B cell (primary cell): ENCODE results near the gene CFAP141. TPM values are rescaled to one million over a fixed set of nuclear protein-coding genes. Genes with fewer than 3 reads are reported as not detected.
A peak's percentile ranks its signal among the peaks of the same experiment; 100 is the strongest.

ENCODE experiments used
- ATAC-seq: fragments of 200-7000 bp; cut with Tn5 transposase; one replicate; pipeline ENCODE4 v1.10.0; 2021; ENCODE audit warnings: low read depth, mild to moderate bottlenecking, moderate number of reproducible peaks, moderate library complexity
- CTCF ChIA-PET: fragments of 350-600 bp; sonication (Branson Sonifier 250); formaldehyde crosslinking; loops from one replicate; lab custom pipeline; 2021; ENCODE audit warnings: antibody characterized with exemption, inconsistent platforms; lab: Charles Lee
- POLR2A ChIA-PET: fragments of 350-600 bp; sonication (Branson Sonifier 250); formaldehyde crosslinking; loops from one replicate; lab custom pipeline; 2021; ENCODE audit warnings: antibody characterized with exemption; lab: Charles Lee
- DNase-seq: peaks from one replicate; pipeline ENCODE4 v3.0.0; 2013
- H2AFZ ChIP-seq: 2 replicates; pipeline ENCODE4 v1.6.1; 2012; ENCODE audit warnings: mild to moderate bottlenecking, low read depth, low read length; ENCODE audit not compliant: insufficient read depth, poor library complexity, severe bottlenecking
- H3K27ac ChIP-seq, 2 donors: 1 replicate in 1 of 2; 2 replicates in 1 of 2; pipeline ENCODE4 v1.5.1; 2012 to 2013; ENCODE audit warnings: low read length in 2 of 2, mild to moderate bottlenecking in 2 of 2, moderate library complexity in 1 of 2
- H3K27me3 ChIP-seq, 4 experiments: fragments of 200-600 bp in 1 of 4; sonication (generic) in 1 of 4; replicated peaks in 1 of 4; 1 replicate in 2 of 4; 2 replicates in 2 of 4; pipeline versions ENCODE4 v1.6.1 to v1.7.0; 2013 to 2016; ENCODE audit warnings: low read length in 3 of 4, mild to moderate bottlenecking in 2 of 4, mixed read lengths in 1 of 4, moderate library complexity in 1 of 4; ENCODE audit not compliant: insufficient read depth in 4 of 4, control insufficient read depth in 3 of 4; ENCODE audit errors: control extremely low read depth in 1 of 4
- H3K36me3 ChIP-seq, 2 experiments: replicated peaks in 1 of 2; 1 replicate in 1 of 2; 2 replicates in 1 of 2; pipeline versions ENCODE4 v1.6.1 to v1.7.1; 2013; ENCODE audit warnings: low read length in 1 of 2; ENCODE audit not compliant: insufficient read depth in 2 of 2, control insufficient read depth in 1 of 2; ENCODE audit errors: control extremely low read depth in 1 of 2, extremely low read depth in 1 of 2
- H3K4me1 ChIP-seq, 2 donors: fragments of 200-600 bp in 1 of 2; sonication (generic) in 1 of 2; 1 replicate in 1 of 2; 2 replicates in 1 of 2; pipeline versions ENCODE4 v1.5.1 to v1.6.1; 2013 to 2017; ENCODE audit warnings: low read length in 2 of 2; ENCODE audit not compliant: control insufficient read depth in 2 of 2, insufficient read depth in 2 of 2
- H3K4me2 ChIP-seq: replicated peaks from 2 replicates; pipeline ENCODE3; 2012; ENCODE audit warnings: mild to moderate bottlenecking, low read depth, low read length; ENCODE audit not compliant: poor library complexity, severe bottlenecking
- H3K4me3 ChIP-seq, 5 experiments: fragments of 200-600 bp in 1 of 5; sonication (generic) in 1 of 5; 1 replicate in 3 of 5; 2 replicates in 2 of 5; pipeline versions ENCODE4 v1.5.1 to v1.7.0; 2011 to 2016; ENCODE audit warnings: low read length in 4 of 5, mild to moderate bottlenecking in 4 of 5, low read depth in 2 of 5, control low read depth in 1 of 5, moderate library complexity in 1 of 5; ENCODE audit not compliant: insufficient read depth in 1 of 5; ENCODE audit errors: control extremely low read depth in 1 of 5, extremely low read depth in 1 of 5
- H3K79me2 ChIP-seq: fragments of 200-600 bp; sonication (generic); one replicate; pipeline ENCODE4 v1.6.0; 2016; ENCODE audit warnings: low read length; ENCODE audit not compliant: control insufficient read depth, insufficient read depth
- H3K9ac ChIP-seq: fragments of 200-600 bp; sonication (generic); 2 replicates; pipeline ENCODE4 v1.6.1; 2017; ENCODE audit warnings: mild to moderate bottlenecking, low read length, moderate library complexity
- H3K9me3 ChIP-seq, 3 donors: one replicate each; pipeline versions ENCODE4 v1.6.1 to v1.7.1; 2013; ENCODE audit warnings: low read length in 2 of 3; ENCODE audit not compliant: control insufficient read depth in 2 of 3, insufficient read depth in 1 of 3; ENCODE audit errors: control extremely low read depth in 1 of 3
- H4K20me1 ChIP-seq: 2 replicates; pipeline ENCODE4 v1.6.0; 2012; ENCODE audit warnings: mild to moderate bottlenecking, low read length; ENCODE audit not compliant: insufficient read depth, control insufficient read depth, poor library complexity, severe bottlenecking
- H3K27ac Mint-ChIP-seq: one replicate; pipeline ENCODE4 v1.8.0; 2021; ENCODE audit warnings: mixed read lengths
- H3K27me3 Mint-ChIP-seq: one replicate; pipeline ENCODE4 v1.8.0; 2021; ENCODE audit warnings: mixed read lengths
- H3K4me1 Mint-ChIP-seq: one replicate; pipeline ENCODE4 v1.8.0; 2021; ENCODE audit warnings: mixed read lengths
- H3K4me3 Mint-ChIP-seq: one replicate; pipeline ENCODE4 v1.8.0; 2021; ENCODE audit warnings: mixed read lengths
- H3K9me3 Mint-ChIP-seq: one replicate; pipeline ENCODE4 v1.8.0; 2022; ENCODE audit warnings: mixed read lengths; ENCODE audit not compliant: insufficient read depth
- EZH2 ChIP-seq: IDR thresholded peaks from 2 replicates; pipeline ENCODE4 v1.6.1; 2012; ENCODE audit warnings: borderline replicate concordance, low read depth, mild to moderate bottlenecking, moderate library complexity, low read length; ENCODE audit not compliant: insufficient read depth, poor library complexity, severe bottlenecking
- WGBS: methylation state at CpG from one replicate; pipeline ENCODE4 v1.1.5; 2013; ENCODE audit warnings: missing lambda C conversion rate; ENCODE audit not compliant: insufficient coverage; 5-methylcytosine and 5-hydroxymethylcytosine counted together
- intact Hi-C: fragments of 100-400 bp; cut with micrococcal nuclease; formaldehyde crosslinking; loops from one replicate; pipeline ENCODE4 v1.10.0; 2022
- polyA plus RNA-seq: library from polyadenylated mRNA; depleted of rRNA; stranded (reverse); fragments of >200 nt; gene quantifications from 2 replicates; pipeline ENCODE4 v1.2.3, GENCODE V29; 2012
- total RNA-seq, 2 donors: library from RNA; stranded (reverse); fragments of 120-200 nt in 1 of 2; gene quantifications; 1 replicate in 1 of 2; 2 replicates in 1 of 2; pipeline versions ENCODE4 v1.2.3 to v1.2.4, GENCODE V29; 2013 to 2022
- TF ChIP-seq, protein P1 (sequence below): fragments of 200-600 bp; IDR thresholded peaks from one replicate; pipeline ENCODE4 v1.8.0; 2022; ENCODE audit warnings: antibody characterized with exemption, mild to moderate bottlenecking

CFAP141 gene
- total and polyA plus RNA-seq, 2 donors (not counting 1 experiment from before 2014, with no cell fraction given): not detected

DNA sequence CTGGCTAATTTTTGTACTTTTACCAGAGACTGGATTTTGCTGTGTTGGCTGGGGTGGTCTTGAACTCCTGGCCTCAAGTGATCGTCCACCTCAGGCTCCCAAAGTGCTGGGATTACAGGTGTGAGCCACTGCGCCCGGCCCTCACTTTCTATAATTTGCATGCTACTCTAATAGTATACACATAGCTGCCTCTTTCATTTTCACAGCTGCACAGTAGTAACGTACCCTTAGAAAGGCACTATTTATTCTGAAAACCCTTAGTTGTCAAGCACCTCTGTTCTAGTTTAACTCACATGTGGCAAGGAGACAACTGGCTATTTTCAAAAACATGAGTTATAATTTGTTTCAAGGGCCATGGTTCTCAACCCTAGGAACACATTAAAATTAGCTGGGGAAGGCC is 31.5 kb downstream of the CFAP141 start:
- Histone ChIP-seq H3K9me3 (no peaks in the 10 kb centered on the region), H3K36me3 (peaks cover 42 to 85% of the 10 kb centered on the region in 2 experiments), H3K79me2 (peaks cover 97% of the 10 kb centered on the region), H4K20me1 (peaks cover 97% of the 10 kb centered on the region), H3K27me3 (no peaks in the 10 kb centered on the region), H3K4me3 (no peak overlapping the region), H3K4me2 (no peak overlapping the region), H3K9ac (no peak overlapping the region), H3K27ac (no peak overlapping the region), H3K4me1 (peaks cover 38 to 40% of the 10 kb centered on the region in 2 donors), H2AFZ (no peak overlapping the region)
- POLR2A ChIA-PET: no interaction called here
- Mint-ChIP-seq H3K4me3 (no peak overlapping the region), H3K9me3 (no peaks in the 10 kb centered on the region), H3K4me1 (peaks cover 50% of the 10 kb centered on the region), H3K27ac (peak overlapping the region; percentile 46), H3K27me3 (no peaks in the 10 kb centered on the region)
- WGBS: 75% methylated on average over 1 of the region's 4 CpGs
- no peak for DNase-seq
- no peak for TF ChIP-seq EZH2
- TF ChIP-seq, protein P1, sequence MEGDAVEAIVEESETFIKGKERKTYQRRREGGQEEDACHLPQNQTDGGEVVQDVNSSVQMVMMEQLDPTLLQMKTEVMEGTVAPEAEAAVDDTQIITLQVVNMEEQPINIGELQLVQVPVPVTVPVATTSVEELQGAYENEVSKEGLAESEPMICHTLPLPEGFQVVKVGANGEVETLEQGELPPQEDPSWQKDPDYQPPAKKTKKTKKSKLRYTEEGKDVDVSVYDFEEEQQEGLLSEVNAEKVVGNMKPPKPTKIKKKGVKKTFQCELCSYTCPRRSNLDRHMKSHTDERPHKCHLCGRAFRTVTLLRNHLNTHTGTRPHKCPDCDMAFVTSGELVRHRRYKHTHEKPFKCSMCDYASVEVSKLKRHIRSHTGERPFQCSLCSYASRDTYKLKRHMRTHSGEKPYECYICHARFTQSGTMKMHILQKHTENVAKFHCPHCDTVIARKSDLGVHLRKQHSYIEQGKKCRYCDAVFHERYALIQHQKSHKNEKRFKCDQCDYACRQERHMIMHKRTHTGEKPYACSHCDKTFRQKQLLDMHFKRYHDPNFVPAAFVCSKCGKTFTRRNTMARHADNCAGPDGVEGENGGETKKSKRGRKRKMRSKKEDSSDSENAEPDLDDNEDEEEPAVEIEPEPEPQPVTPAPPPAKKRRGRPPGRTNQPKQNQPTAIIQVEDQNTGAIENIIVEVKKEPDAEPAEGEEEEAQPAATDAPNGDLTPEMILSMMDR: no peak
- CTCF ChIA-PET: interaction anchor here (0.9 kb wide), 1 partner anchor 45 kb away, joined by 3 read pairs; no protein-coding TSS in a partner anchor
- intact Hi-C loops: no loop called here
- ATAC-seq: no peak

DNA sequence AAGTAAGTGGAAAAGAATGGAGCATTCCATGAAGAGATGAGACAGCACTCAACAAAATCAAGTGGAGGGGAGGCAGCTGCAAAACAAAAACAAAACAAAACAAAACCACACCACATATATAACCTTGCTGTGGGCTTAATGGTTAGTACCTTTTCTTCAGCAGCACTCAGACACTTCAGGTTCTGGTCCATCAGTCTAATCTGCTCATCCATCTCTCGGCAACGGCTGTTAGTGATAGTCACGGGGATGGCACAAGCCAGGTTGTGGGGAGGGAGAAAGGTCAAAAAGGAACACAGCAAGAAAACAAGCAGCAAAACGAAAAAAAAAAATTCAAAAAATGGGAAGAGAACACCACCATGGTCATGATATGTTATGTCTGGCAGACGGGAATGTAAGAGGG is 34.3 kb downstream of the CFAP141 start:
- Histone ChIP-seq H3K27ac (peak overlapping the region in 1 of 2 donors; percentile 29), H3K27me3 (no peaks in the 10 kb centered on the region), H3K36me3 (peaks cover 47 to 88% of the 10 kb centered on the region in 2 experiments), H4K20me1 (peaks cover 93% of the 10 kb centered on the region), H3K79me2 (peaks cover 89% of the 10 kb centered on the region), H3K9ac (no peak overlapping the region), H3K4me2 (no peak overlapping the region), H3K4me3 (no peak overlapping the region), H2AFZ (no peak overlapping the region), H3K4me1 (peaks cover 10 to 12% of the 10 kb centered on the region in 2 donors), H3K9me3 (no peaks in the 10 kb centered on the region)
- 100% methylated on average over 2 of the region's 5 CpGs for WGBS
- Mint-ChIP-seq H3K27me3 (no peaks in the 10 kb centered on the region), H3K4me1 (peaks cover 23% of the 10 kb centered on the region), H3K9me3 (no peaks in the 10 kb centered on the region), H3K4me3 (no peak overlapping the region), H3K27ac (no peak overlapping the region)
- TF ChIP-seq, protein P1: no peak
- no peak for TF ChIP-seq EZH2
- POLR2A ChIA-PET: no interaction called here
- no peak for DNase-seq
- no peak for ATAC-seq
- CTCF ChIA-PET: interaction anchor here (0.6 kb wide), 1 partner anchor 100 kb away, joined by 4 read pairs; no protein-coding TSS in a partner anchor
- intact Hi-C loops: no loop called here
